Endothelial cell of umbilical vein (primary cell): Measurements from ENCODE around the gene SEPTIN10. TPM values are rescaled to one million over a fixed set of nuclear protein-coding genes. Genes with fewer than 3 reads are reported as not detected.
A peak's percentile ranks its signal among the peaks of the same experiment; 100 is the strongest.

Experiments used
- BruUV-seq: library from RNA; stranded (reverse); fragments of 400-500 nt; replicated peaks from 2 replicates; lab custom pipeline; 2021; lab: Mats Ljungman, UMichigan
- CTCF ChIA-PET: fragments of 300-600, 350-600 bp; sonication (Branson Sonifier 250); formaldehyde crosslinking; loops from one replicate; lab custom pipeline; 2021; ENCODE audit warnings: antibody characterized with exemption, inconsistent platforms; lab: Charles Lee
- POLR2A ChIA-PET: fragments of 300-600, 350-600 bp; sonication (Branson Sonifier 250); formaldehyde crosslinking; loops from one replicate; lab custom pipeline; 2021; ENCODE audit warnings: antibody characterized with exemption, inconsistent platforms; lab: Charles Lee
- DNase-seq: peaks from one replicate; pipeline ENCODE4 v3.0.0-alpha.2; 2011; ENCODE audit warnings: low read depth, low spot score
- FAIRE-seq: peaks from 2 replicates; lab custom pipeline; 2011; peaks lifted over from hg19 to GRCh38; lab: Jason Lieb, UNC
- H2AFZ ChIP-seq: 2 replicates; pipeline ENCODE4 v1.6.0; 2012; ENCODE audit warnings: low read depth, low read length, control low read depth, inconsistent platforms
- H3K27ac ChIP-seq: 2 replicates; pipeline ENCODE4 v1.5.1; 2011; ENCODE audit warnings: low read depth, mild to moderate bottlenecking, control low read depth, low read length, moderate library complexity; ENCODE audit not compliant: insufficient read depth
- H3K27me3 ChIP-seq, 2 experiments: 2 replicates each; pipeline versions ENCODE4 v1.6.0 to v1.6.1; 2011; ENCODE audit warnings: low read length in 2 of 2, mixed read lengths in 1 of 2; ENCODE audit not compliant: control insufficient read depth in 2 of 2, insufficient read depth in 2 of 2
- H3K36me3 ChIP-seq, 2 experiments: 2 replicates in 1 of 2; 3 replicates in 1 of 2; pipeline ENCODE4 v1.5.1; 2011; ENCODE audit warnings: low read length in 2 of 2, mild to moderate bottlenecking in 1 of 2, moderate library complexity in 1 of 2; ENCODE audit not compliant: control insufficient read depth in 2 of 2, insufficient read depth in 2 of 2; ENCODE audit errors: extremely low read depth in 1 of 2
- H3K4me1 ChIP-seq: 3 replicates; pipeline ENCODE4 v1.5.1; 2011; ENCODE audit warnings: mild to moderate bottlenecking, low read length; ENCODE audit not compliant: control insufficient read depth, insufficient read depth; ENCODE audit errors: extremely low read depth
- H3K4me2 ChIP-seq: 2 replicates; pipeline ENCODE4 v1.6.1; 2011; ENCODE audit warnings: low read length, control low read depth, mixed read lengths; ENCODE audit not compliant: insufficient read depth
- H3K4me3 ChIP-seq, 3 experiments: fragments of 200-600 bp in 1 of 3; sonication (generic), shearing (Covaris generic) in 1 of 3; replicated peaks in 1 of 3; 2 replicates each; pipeline ENCODE4 v1.5.1; 2011 to 2016; ENCODE audit warnings: control low read depth in 3 of 3, low read length in 3 of 3, mild to moderate bottlenecking in 2 of 3, inconsistent platforms in 1 of 3, low read depth in 1 of 3, moderate library complexity in 1 of 3; ENCODE audit not compliant: insufficient read depth in 1 of 3
- H3K79me2 ChIP-seq: 2 replicates; pipeline ENCODE4 v1.6.0; 2012; ENCODE audit warnings: low read length, inconsistent platforms; ENCODE audit not compliant: control insufficient read depth, insufficient read depth
- H3K9ac ChIP-seq: replicated peaks from 2 replicates; pipeline ENCODE3; 2011; ENCODE audit warnings: low read length, control low read depth; ENCODE audit not compliant: insufficient read depth; ENCODE audit errors: extremely low read depth
- H3K9me1 ChIP-seq: replicated peaks from 3 replicates; pipeline ENCODE4 v1.6.0; 2011; ENCODE audit warnings: mild to moderate bottlenecking, low read length; ENCODE audit not compliant: control insufficient read depth, insufficient read depth; ENCODE audit errors: extremely low read depth
- H3K9me3 ChIP-seq: replicated peaks from 2 replicates; pipeline ENCODE4 v1.5.1; 2012; ENCODE audit warnings: low read length, inconsistent platforms; ENCODE audit not compliant: control insufficient read depth, insufficient read depth
- H4K20me1 ChIP-seq: replicated peaks from 2 replicates; pipeline ENCODE3; 2011; ENCODE audit warnings: mild to moderate bottlenecking, low read length; ENCODE audit not compliant: control insufficient read depth, insufficient read depth; ENCODE audit errors: extremely low read depth
- JUN ChIP-seq: IDR thresholded peaks from 2 replicates; pipeline ENCODE4 v1.6.1; 2011; ENCODE audit warnings: borderline replicate concordance, low read depth; ENCODE audit not compliant: insufficient read length, insufficient read depth
- POLR2A ChIP-seq: IDR thresholded peaks from 2 replicates; pipeline ENCODE4 v1.6.1; 2012; ENCODE audit warnings: low read depth, mild to moderate bottlenecking, control low read depth, low read length
- dilution Hi-C: fragments of 300-500 bp; cut with MboI; formaldehyde crosslinking; loops from one replicate; pipeline ENCODE4 v1.15.0; 2019; ENCODE audit warnings: low sequenced_read_pairs; ENCODE audit not compliant: extremely low pct_ligation_motif_present
- intact Hi-C: fragments of 100-400 bp; cut with micrococcal nuclease; formaldehyde crosslinking; loops from one replicate; pipeline ENCODE4 v1.10.0; 2022
- polyA plus RNA-seq, 4 experiments: library from polyadenylated mRNA; depleted of rRNA in 3 of 4; stranded (reverse) in 3 of 4; unstranded in 1 of 4; fragments of >200 nt; gene quantifications; 2 replicates each; pipeline versions ENCODE4 v1.2.1 to v1.2.3, GENCODE V29; 2011 to 2012; ENCODE audit warnings: missing spikeins in 1 of 4
- total RNA-seq: library from RNA; stranded (reverse); gene quantifications from 2 replicates; pipeline ENCODE4 v1.2.3, GENCODE V29; 2021
- TF ChIP-seq, protein P1 (sequence below), 2 donors: IDR thresholded peaks; 1 replicate in 1 of 2; 2 replicates in 1 of 2; pipeline ENCODE4 v1.5.1; 2011; ENCODE audit warnings: low read length in 2 of 2, mild to moderate bottlenecking in 2 of 2, moderate library complexity in 2 of 2, control low read depth in 1 of 2, inconsistent platforms in 1 of 2, low read depth in 1 of 2; ENCODE audit not compliant: insufficient read depth in 1 of 2; ENCODE audit errors: extremely low read depth in 1 of 2

The SEPTIN10 gene
- total and polyA plus RNA-seq, 2 donors (not counting 3 experiments of a cell fraction or from before 2014, with no cell fraction given): 26.1 to 121 TPM

DNA sequence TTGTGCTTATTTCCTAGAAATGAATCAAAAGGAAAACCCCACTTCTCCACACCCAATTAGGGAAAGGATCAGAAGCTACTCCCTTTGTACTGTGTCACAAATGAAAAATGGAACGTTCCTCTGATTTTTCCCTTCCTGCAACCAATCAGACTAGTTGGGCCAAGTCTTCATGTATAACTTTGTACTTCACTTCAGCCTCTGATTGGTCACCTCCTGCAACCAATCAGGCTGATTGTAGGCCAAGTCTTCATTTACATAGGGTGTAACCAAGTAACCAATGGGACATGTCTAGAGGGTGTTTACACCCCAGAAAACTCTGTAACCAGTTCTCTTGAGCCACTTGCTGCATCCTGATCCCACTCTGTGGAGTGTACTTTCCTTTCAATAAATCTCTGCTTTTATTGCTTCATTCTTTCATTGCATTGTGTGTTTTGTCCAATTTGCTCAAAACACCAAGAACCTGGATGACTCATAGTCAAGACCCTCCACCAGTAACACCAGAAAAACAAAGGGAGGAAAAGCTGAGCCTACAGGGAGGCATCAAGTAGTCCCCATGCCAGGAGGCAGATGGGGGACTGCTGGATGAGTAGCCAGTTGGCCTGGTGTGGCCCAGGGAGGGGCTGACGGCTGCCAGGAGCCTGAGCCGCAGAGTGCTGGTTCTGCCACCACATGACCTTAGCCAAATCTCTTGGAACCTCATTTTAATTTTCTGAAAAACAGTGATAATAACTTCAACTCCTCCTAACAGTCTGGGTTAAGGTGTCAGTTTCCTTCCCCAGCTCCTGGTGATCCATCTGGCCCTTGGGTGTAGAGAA lies 46.5 kb upstream of the SEPTIN10 start:
- Histone ChIP-seq H3K9ac (no peak overlapping the region), H3K9me1 (no peaks in the 10 kb centered on the region), H3K36me3 (no peaks in the 10 kb centered on the region), H4K20me1 (no peaks in the 10 kb centered on the region), H3K79me2 (no peaks in the 10 kb centered on the region), H3K27me3 (peaks cover 6 to 19% of the 10 kb centered on the region in 2 experiments), H3K4me3 (no peak overlapping the region), H3K4me2 (no peak overlapping the region), H3K9me3 (no peaks in the 10 kb centered on the region), H2AFZ (no peak overlapping the region), H3K4me1 (no peaks in the 10 kb centered on the region), H3K27ac (no peak overlapping the region)
- dilution Hi-C loops (no loop called here), intact Hi-C loops (no loop called here)
- peak; percentile 42 for DNase-seq
- TF ChIP-seq, protein P1, sequence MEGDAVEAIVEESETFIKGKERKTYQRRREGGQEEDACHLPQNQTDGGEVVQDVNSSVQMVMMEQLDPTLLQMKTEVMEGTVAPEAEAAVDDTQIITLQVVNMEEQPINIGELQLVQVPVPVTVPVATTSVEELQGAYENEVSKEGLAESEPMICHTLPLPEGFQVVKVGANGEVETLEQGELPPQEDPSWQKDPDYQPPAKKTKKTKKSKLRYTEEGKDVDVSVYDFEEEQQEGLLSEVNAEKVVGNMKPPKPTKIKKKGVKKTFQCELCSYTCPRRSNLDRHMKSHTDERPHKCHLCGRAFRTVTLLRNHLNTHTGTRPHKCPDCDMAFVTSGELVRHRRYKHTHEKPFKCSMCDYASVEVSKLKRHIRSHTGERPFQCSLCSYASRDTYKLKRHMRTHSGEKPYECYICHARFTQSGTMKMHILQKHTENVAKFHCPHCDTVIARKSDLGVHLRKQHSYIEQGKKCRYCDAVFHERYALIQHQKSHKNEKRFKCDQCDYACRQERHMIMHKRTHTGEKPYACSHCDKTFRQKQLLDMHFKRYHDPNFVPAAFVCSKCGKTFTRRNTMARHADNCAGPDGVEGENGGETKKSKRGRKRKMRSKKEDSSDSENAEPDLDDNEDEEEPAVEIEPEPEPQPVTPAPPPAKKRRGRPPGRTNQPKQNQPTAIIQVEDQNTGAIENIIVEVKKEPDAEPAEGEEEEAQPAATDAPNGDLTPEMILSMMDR (IDR thresholded peaks at IDR 0.05; ENCODE audit: extremely low read depth in 1 of 2, insufficient read depth in 1 of 2, low read depth in 1 of 2, low read length in 2 of 2): no peak
- peak; percentile 34 for TF ChIP-seq JUN
- TF ChIP-seq POLR2A: no peak
- BruUV-seq: no TSS peak
- peak; percentile 4 for FAIRE-seq
- CTCF ChIA-PET: interaction anchor here (0.7 to 1.4 kb wide), 3 partner anchors 76 to 404 kb away, joined by 3 to 4 read pairs (median 4); no protein-coding TSS in a partner anchor
- POLR2A ChIA-PET: no interaction called here
